Measurements from ENCODE around the gene SORCS2. TPM values are rescaled to one million over a fixed set of nuclear protein-coding genes. Genes with fewer than 3 reads are reported as not detected.

Gene SORCS2
- polyA plus RNA-seq, 1 of the 3 experiments (the other 2 are of a cell fraction): 1.6 TPM

DNA sequence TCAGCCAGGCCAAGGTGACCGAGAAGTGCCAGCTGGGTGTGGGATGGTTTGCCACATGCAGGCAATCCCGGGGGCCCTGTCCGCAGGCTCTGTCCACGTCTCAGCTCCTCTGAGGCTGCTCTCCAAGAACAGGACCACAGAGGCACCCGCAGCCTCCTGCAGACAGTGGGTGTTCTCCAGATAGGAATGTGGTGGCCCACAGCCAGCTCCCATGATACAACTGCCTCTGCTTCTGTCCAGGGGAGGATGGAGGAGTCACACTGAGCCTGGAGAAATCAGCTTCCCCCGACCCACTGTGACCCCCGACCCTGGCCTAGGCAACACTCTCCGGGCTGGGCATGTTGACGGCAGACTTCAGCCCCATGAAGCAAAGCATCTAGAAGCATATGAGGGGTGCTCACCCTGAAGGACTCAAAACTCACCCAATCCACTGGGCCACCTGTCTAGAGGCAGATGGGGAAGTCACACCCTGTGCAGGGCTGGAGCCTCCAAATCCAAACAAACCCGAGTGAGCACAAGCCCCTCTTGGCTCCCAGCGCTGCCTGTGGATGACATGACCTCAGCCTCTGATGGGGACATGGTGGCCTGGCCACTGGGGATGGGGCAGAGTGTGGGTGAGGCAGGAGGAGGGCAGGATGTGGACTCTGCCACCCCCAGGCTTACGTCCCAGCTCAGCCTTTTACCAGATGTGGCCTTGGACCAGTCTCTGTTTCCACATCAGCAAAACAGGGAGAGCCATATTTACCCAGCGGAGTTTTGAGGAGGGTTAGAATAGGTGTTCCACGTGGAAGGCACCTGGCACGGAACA, 140.1 kb downstream of the SORCS2 start:
- TF ChIP-seq NFIC (IDR thresholded peaks at IDR 0.05; ENCODE audit: borderline replicate concordance) (peak; percentile 72), FOSL2 (IDR thresholded peaks at IDR 0.05; ENCODE audit: borderline replicate concordance, low read depth) (no peak)
- no peaks in the 10 kb centered on the region for H4K20me1 ChIP-seq (ENCODE audit: insufficient read depth)
- H3K36me3 ChIP-seq (replicated peaks in 1 of 2; ENCODE audit: control insufficient read depth in 1 of 2, insufficient read depth in 2 of 2, low read length in 1 of 2): no peaks in the 10 kb centered on the region
- H3K27me3 ChIP-seq (ENCODE audit: insufficient read depth): no peaks in the 10 kb centered on the region
- CTCF ChIA-PET: interaction anchor here (1.1 to 1.8 kb wide), 2 partner anchors 138 to 181 kb away, joined by 4 to 6 read pairs; no protein-coding TSS in a partner anchor
- no peak overlapping the region for H3K27ac ChIP-seq (ENCODE audit: low read depth in 2 of 2, low read length in 1 of 2)
- no peaks in the 10 kb centered on the region for H3K9me2 ChIP-seq
- H3K9me3 ChIP-seq: no peaks in the 10 kb centered on the region
- H3K9ac ChIP-seq: no peak overlapping the region
- H3K79me2 ChIP-seq (ENCODE audit: insufficient read depth): no peaks in the 10 kb centered on the region
- DNase-seq: no peak
- 49% methylated on average over 5 of the region's 15 CpGs for WGBS (ENCODE audit: low lambda C conversion rate)
- H2AFZ ChIP-seq (ENCODE audit: low read depth): no peak overlapping the region
- H3K4me1 ChIP-seq (ENCODE audit: control insufficient read depth in 1 of 2, insufficient read depth in 2 of 2, low read depth in 1 of 2, low read length in 1 of 2): peaks cover 0 to 10% of the 10 kb centered on the region in 2 experiments; a peak in 2 of 4 replicates
- no peaks in the 10 kb centered on the region for H3F3A ChIP-seq (replicated peaks; ENCODE audit: insufficient read depth)
- H3K4me3 ChIP-seq (ENCODE audit: low read depth in 2 of 2, low read length in 1 of 2): no peak overlapping the region
- no peak overlapping the region for H3K4me2 ChIP-seq
- POLR2A ChIA-PET: interaction anchor here (1.0 kb wide), 1 partner anchor 20 kb away, joined by 4 read pairs; no protein-coding TSS in a partner anchor

DNA sequence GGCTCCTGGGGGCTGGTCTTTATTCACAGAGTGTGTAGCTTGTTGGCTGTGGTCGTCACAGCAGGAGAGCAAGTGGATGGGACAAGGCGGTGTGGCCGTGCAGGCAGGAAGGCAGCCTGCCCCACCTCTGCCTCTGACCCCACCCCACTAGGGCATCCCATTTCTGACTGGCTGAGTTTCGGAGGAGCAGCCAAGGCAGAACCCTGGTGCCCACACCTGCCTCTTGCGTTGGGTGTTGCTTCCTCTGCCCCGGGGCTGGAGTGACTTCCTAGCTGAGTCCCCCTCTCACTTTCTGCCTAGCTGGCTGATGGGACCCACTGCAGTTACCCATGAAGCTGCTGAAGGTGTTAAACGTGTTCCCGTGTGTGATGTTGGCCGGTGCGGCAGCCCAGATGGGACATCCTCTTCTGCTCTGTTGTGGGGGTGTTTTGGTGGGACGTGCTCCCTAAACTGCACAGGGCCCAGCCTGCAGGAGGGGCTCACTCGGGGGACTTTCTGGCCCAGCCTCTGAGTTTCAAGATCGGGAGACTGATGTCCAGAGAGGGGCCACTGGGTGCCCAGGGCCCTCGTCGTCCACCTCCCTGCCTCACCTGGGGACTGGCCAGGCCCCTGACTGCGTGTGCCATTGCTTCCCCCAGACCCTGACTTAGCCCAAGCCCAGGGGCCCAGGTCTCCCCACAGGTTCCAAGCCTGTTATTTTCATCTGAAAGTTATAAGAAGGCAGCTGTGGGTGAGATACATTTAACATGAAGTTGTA, 140.9 kb downstream of the SORCS2 start:
- Histone ChIP-seq H3K4me3 (ENCODE audit: low read depth in 2 of 2, low read length in 1 of 2) (no peak overlapping the region), H3K9ac (no peak overlapping the region), H3F3A (replicated peaks; ENCODE audit: insufficient read depth) (no peaks in the 10 kb centered on the region), H3K4me1 (ENCODE audit: control insufficient read depth in 1 of 2, insufficient read depth in 2 of 2, low read depth in 1 of 2, low read length in 1 of 2) (peaks cover 0 to 10% of the 10 kb centered on the region in 2 experiments; a peak in 2 of 4 replicates), H3K36me3 (replicated peaks in 1 of 2; ENCODE audit: control insufficient read depth in 1 of 2, insufficient read depth in 2 of 2, low read length in 1 of 2) (no peaks in the 10 kb centered on the region), H3K9me3 (no peaks in the 10 kb centered on the region), H3K27me3 (ENCODE audit: insufficient read depth) (no peaks in the 10 kb centered on the region), H3K9me2 (no peaks in the 10 kb centered on the region), H3K27ac (ENCODE audit: low read depth in 2 of 2, low read length in 1 of 2) (no peak overlapping the region), H4K20me1 (ENCODE audit: insufficient read depth) (no peaks in the 10 kb centered on the region), H3K4me2 (no peak overlapping the region), H3K79me2 (ENCODE audit: insufficient read depth) (no peaks in the 10 kb centered on the region), H2AFZ (ENCODE audit: low read depth) (no peak overlapping the region)
- no peak for DNase-seq
- WGBS (ENCODE audit: low lambda C conversion rate): 90% methylated on average over 3 of the region's 16 CpGs
- ChIA-PET POLR2A (no interaction called here), CTCF (interaction anchor here (0.8 to 1.8 kb wide), 3 partner anchors 14 to 182 kb away, joined by 3 to 6 read pairs (median 4); no protein-coding TSS in a partner anchor)
- TF ChIP-seq, protein P1, sequence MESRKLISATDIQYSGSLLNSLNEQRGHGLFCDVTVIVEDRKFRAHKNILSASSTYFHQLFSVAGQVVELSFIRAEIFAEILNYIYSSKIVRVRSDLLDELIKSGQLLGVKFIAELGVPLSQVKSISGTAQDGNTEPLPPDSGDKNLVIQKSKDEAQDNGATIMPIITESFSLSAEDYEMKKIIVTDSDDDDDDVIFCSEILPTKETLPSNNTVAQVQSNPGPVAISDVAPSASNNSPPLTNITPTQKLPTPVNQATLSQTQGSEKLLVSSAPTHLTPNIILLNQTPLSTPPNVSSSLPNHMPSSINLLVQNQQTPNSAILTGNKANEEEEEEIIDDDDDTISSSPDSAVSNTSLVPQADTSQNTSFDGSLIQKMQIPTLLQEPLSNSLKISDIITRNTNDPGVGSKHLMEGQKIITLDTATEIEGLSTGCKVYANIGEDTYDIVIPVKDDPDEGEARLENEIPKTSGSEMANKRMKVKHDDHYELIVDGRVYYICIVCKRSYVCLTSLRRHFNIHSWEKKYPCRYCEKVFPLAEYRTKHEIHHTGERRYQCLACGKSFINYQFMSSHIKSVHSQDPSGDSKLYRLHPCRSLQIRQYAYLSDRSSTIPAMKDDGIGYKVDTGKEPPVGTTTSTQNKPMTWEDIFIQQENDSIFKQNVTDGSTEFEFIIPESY (IDR thresholded peaks at IDR 0.05; ENCODE audit: borderline replicate concordance, low read depth): no peak
- no peak for TF ChIP-seq FOSL2 (IDR thresholded peaks at IDR 0.05; ENCODE audit: borderline replicate concordance, low read depth)
- TF ChIP-seq YY1 (IDR thresholded peaks at IDR 0.05; ENCODE audit: low read depth): no peak

All from SK-N-SH (cell line).